NOMO-1 treated with DMSO at 0.1 percent for 48 hours (cell line): ENCODE measurements around the gene LRP6.

ENCODE experiments used
- DNase-seq: peaks from one replicate; lab custom pipeline; 2025; ENCODE audit not compliant: unreplicated experiment; lab: John Stamatoyannopoulos, UW

Gene LRP6

DNA sequence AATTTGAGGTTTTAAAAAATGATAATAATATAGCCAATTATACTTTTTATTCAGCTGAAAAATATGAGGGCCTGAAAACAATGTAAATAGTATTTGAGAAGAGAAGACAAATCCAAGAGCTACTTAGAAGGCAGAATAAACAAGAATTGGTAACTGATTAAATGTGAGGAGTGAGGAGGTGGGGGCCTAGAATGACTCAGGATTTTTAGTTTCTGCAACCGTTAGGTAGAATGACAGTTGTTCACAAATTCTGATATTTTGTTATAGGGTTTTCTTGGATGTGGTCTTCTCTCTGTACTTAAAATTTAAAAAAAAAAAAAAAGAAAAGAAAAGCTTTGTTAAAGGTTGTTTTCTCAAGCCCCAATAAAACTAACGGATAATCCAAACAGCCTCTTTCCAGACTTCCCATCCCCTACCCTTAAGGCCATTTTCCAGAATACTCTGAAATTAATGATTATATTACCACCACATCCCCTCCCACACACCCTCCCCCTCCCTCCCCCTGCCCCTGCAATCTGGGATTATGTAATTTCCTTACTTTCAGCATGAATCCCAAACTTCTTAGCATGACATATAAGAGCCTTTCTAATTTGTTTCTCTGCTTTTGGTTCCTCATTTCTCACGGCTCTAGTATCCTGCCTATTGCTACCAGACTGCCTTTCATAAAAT, 50.4 kb downstream of the LRP6 start:
- DNase-seq = peak; percentile 69

DNA sequence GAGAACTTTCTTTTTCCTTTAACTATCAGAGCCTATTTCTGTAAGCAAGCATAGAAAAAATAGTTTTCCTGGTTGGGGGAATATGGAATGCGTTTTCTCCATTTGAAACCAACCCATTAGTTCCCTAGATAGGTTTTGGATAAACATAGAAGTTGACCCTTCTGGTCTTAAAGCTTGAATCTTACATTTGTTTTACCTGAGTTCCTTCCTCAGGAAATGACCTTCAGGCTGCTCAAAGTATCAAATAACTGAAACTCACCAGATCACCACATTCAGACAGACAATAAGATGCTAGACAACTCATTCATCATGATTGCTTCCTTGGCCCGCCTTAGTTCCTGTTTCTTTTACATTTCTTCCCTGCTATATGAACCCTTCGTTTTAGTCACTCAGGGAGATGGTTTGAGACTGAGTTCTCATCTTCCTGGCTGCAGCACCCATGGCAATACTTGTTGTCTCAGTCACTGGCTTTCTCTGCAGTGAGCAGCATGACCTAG, 52.2 kb downstream of the LRP6 start:
- DNase-seq = peak; percentile 42

DNA sequence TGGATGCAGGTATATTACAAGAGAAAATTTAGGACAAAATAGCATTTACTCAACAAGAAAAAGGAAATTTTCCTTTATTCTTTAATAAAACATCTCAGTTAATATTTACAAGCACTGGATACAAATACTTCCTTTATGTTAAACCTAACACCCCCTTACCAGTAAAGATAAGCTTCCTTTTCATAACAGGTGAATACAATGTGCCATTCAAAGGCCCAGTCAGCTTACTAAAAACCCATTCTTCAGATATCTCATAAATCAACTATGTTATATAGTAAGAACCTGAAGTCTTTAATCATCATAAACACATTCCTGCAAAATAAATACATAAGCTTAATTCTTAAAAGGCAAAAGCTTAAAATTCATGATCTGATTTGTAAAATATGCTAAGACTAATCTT, 52.6 kb downstream of the LRP6 start:
- DNase-seq = no peak

DNA sequence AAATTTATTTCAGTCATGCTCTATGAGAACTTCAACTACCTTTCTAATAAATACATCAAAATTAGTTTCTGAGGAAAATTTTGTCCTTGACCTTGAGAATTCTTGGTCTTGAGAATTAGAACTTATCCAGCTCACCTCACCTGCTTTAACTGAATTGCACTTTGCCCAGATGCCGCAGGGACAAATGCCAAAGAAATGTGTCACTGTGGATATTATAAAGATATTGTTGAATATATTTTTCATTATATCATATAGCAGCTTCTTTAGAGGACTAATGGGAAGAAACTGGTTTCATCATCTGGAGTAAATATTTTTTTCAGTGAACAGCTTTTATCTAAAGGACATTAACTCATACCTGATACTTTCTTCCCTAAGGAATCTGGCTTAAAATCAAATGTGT, 54.1 kb downstream of the LRP6 start:
- no peak for DNase-seq

DNA sequence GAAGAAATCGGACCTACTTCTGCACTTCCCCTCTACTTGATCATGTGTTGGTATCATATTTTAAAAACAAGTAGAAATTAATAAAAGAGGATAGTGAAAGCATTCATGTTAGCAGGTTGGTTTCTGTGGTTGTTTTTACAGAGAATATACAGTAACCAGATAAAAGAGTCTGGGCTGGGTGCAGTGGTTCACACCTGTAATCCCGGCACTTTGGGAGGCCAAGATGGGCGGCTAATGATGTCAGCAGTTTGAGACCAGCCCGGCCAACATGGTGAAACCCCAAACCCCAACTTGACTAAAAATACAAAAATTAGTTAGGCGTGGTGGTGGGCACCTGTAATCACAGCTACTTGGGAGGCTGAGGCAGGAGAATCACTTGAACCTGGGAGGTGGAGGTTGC, 55.9 kb downstream of the LRP6 start:
- DNase-seq = no peak

DNA sequence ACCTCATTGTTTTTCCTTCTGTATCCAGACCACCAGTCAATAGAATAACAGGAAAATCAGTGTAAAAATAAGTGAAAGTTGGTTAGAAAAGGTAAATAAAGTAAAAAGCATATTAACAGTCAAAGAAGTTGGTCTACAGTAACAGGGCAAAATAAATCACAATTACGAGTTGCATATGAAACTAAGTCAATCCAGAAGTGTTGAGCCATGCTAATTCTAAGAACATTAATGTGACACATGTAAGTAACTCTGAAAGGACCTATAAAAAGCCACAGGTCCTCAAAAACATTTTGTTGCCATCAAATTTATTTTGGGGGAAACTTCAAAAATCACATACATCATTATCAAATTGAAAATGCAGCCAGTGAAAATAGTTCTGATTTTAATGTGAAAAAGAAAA, 56.4 kb downstream of the LRP6 start:
- DNase-seq = no peak

DNA sequence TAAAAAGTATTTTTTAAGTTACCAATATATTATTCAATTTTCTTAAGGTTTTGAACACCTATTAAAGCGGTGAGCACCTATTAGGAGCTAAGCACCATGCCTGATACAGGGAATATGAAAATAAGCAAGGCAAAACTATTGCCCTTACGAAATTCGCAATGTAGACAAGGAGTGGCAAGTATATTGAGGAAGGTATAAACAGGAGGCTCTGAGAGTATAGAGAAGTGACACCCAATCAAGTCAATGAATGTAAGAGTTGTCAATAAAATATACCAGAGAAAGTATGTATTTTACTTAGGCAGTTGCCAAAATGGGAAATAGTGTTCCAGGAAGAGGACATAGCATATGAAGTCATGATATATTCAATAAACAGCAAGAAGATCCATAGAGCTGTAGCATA, 57.2 kb downstream of the LRP6 start:
- DNase-seq = no peak

DNA sequence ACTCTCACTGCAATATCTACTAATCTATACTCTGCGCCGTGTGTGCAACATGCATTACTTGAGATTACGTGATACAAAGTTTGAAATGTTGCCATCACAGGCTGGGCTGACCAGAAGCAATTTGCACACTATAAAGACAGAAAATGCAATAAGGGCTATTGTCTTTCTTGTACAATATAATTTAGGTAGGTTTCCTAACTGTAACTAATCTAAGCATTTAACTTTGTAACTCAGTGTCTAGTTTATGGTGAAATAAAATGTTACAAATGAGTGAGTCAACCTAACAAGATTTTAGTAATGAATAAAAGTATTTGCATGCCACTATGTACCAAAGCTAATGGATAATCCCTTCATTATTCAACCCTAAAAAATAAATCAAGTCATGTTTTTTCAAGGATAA, 57.8 kb downstream of the LRP6 start:
- no peak for DNase-seq

DNA sequence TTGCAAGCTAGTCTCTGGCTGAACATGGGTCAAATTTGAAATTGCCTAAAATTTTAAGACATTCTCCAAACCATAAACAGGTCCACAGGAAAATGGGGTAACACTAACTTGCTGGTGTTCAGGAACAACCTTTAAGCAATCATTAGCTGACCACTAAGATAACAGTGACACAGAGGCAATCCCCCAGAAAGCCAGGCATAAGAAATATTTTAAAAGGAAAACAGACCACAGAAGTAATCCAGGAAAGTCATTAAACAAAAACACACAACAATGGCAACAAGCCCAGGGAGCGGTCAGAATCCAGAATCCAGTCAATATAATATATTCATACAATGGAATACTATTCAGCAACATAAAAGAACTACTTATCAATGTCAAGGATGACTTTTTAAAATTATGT, 59.1 kb downstream of the LRP6 start:
- DNase-seq = no peak

DNA sequence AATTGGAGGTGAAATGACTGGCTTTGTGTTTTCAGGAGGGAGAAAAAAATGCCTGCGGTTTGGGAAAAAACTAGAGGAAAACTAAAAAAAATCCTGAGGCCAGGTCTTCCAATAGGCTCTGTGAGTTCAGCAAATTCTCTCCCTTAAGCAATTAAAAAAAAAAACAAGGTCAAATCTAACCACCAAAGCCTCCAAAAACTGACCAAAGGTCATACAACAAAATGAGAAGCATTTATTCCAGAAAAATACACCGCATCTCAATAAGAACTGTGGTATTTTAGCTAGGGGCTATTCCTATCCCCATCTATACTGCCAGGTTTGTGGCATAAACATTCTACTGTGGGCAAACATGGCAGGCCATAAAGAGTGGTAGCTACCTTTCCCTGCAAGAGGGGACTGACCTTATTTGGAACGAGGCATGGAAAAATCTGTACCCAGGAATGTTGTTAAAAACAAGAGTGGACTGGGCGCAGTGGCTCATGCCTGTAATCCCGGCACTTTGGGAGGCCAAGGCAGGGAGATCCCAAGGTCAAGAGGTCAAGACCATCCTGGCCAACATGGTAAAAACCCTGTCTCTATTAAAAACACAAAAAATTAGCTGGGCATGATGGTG, 60.0 kb downstream of the LRP6 start:
- DNase-seq = no peak

DNA sequence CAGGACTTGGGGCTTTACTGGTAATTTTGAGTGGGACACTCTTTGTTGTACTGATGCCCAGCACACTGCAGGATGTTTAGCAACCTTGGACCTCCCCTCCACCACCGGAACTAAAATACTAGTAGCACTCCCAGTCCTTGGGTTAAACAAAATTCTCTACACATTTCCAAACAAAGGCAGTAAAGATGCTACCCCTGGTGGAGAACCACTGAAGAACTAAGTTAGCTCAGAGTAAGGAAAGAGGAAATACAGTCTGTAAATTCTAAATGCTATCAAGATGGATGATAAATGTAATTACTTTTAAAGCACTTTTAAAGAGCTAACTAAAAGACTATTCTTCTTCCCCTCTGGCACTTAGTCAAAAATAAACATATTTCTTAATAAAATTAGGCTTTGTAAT, 64.1 kb downstream of the LRP6 start:
- no peak for DNase-seq

DNA sequence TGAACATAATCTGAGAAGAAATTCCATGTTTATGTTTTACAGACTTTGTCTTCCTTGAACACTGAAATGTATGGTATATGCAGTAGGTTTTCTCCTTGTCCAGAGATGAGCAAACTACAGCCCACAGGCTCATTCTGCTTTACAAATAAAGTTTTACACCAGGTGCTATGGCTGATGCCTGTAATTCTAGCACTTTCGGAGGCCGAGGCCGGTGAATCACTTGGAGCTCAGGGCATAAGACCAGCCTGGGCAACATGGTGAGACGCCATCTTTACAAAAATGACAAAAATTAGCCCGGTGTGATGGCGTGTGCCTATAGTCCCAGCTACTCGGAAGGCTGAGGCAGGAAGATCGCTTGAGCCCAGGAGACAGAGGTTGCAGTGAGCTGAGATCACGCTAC, 64.7 kb downstream of the LRP6 start:
- DNase-seq = no peak

DNA sequence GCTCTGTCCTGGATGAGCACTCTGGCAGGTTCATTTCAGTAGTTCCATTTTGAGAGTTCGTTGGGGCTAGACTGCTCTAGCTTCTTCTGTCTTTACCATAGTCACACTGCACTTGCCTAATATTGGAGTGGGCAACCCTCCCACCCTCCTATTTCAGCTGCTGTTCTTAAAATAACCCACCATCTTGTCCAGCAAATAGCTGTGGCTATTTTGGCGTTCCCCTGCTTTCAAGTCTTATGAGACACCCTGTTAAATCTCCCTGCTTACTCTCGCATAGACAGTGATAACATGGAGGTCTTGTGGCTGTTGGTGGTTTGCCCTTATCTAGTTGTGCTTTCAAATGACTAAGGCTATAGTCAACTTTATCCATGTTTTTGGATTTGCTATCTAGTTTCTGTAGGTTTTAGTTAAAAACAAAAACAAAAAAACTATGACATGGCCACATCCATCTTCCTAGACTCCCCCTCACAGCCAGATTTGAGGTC, 65.5 kb downstream of the LRP6 start:
- DNase-seq = no peak

DNA sequence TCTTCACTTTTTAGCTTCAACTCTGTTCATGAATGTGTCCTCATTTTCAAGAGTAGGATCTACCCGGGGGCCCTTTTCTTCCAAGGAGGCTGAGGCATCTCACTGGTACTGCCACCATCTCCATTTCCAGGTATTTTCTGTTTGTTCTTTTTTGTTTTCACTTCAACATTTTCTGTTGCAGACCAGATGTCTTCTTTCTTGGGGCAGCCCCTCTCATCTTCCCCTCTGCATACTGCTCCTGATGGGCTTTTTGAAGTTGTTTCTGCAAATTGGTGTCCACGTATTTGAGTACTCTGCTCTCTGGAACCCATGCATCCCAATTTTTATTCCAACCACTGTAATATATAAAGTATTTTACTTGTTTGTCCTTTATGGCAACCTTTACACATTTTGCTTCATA, 66.5 kb downstream of the LRP6 start:
- no peak for DNase-seq

DNA sequence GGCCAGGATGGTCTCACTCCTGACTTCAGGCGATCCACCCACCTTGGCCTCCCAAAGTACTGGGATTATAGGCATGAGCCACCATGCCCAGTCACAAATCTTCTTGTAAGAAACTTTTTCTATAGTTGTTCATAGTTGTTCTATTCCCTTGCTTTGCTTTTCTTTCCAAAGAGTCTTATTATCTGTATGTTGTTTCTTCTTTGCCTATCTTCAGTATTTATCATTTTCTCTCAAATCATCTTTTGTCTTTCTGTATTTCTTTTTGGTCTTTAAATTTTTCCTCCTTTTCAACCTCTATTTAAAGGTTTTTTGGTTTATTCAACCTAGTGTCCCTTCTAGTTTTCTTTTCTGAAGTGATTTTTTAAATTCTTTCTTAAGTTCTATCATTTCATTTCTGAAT, 68.7 kb downstream of the LRP6 start:
- DNase-seq = no peak

DNA sequence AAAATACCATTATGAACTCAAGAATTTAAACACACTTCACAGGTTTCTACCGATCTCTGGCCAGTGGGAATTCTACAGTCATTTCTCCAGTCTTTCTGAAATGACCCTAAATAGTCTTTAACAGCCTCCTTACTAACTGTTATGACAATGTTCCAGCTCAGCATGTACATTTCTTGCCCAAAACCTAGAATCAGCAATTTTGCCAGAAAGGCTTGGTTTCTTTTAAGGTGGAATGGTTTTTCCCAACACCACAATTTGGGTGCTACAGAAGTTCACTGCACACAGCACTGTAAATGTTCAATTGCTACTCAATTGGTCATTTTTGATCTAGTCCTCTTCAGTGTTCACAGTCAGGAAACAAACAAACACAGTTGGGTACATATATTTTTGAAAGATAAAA, 69.7 kb downstream of the LRP6 start:
- no peak for DNase-seq

DNA sequence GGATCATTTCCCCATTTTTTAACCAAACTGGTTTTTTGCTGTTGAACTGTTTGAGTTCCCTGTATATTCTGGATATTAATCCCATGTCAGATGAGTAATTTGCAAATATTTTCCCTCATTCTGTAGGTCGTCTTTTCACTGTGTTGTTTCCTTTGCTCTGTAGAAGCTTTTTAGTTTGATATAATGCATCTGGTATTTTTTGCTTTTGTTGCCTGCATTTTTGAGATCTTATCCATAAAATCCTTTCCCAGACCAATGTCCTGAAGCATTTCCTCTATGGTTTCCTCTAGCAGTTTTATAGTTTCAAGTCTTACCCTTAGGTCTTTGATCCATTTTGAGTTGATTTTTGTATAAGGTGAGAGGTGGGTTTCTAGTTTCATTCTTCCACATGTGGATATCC, 71.3 kb downstream of the LRP6 start:
- no peak for DNase-seq

DNA sequence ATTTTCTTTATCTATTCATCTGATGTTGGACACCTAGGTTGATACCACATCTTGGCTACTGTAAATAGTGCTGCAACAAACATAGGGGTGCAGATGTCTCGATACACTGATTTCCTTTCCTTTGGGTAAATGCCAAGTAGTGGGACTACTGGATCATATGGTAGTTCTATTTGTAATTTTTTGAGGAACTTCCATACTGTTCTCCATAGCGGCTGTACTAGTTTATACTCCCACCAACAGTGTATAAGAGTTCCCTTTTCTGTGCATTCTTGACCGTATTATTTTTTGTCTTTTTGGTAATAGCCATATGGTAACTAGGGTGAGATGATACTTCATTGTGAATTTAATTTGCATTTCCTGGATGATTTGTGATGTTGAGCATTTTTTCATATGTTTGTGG, 71.8 kb downstream of the LRP6 start:
- DNase-seq = no peak

DNA sequence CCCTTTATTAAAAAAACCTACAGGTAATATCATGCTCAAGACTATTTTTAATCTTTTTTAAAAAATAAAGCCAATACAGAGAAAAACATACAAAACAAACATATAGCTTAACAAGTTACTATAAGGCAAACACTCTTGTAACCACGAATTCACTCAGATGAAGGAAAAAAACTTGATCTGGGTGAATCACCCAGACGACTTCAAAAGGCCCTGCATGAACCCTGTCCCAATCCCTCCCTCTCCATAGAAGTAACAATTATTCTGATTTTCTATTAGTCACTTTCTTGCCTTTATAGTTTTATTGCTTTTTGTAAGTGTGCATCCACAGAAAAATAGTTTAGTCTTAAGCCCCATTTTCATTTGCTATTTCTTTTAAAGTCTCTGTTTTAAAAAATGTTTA, 72.6 kb downstream of the LRP6 start:
- no peak for DNase-seq

DNA sequence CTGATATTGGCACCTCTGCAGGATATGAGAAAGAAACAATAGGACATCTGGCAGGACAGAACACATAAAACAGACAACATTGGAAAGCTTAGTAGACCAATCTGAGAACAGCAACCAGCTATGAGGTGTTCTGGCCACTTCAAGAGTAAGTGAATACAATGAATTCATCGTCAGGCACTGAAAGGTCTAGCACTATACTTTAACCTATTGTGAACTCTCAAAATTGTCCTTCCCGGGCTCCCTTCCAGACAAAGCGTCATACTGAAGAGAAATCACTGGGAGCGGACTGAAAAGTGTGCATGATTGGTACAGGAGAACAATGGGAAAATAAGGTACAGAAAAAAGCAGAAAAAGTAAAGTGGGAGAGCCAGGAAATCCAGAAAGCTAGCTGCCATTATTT, 75.8 kb downstream of the LRP6 start:
- no peak for DNase-seq

DNA sequence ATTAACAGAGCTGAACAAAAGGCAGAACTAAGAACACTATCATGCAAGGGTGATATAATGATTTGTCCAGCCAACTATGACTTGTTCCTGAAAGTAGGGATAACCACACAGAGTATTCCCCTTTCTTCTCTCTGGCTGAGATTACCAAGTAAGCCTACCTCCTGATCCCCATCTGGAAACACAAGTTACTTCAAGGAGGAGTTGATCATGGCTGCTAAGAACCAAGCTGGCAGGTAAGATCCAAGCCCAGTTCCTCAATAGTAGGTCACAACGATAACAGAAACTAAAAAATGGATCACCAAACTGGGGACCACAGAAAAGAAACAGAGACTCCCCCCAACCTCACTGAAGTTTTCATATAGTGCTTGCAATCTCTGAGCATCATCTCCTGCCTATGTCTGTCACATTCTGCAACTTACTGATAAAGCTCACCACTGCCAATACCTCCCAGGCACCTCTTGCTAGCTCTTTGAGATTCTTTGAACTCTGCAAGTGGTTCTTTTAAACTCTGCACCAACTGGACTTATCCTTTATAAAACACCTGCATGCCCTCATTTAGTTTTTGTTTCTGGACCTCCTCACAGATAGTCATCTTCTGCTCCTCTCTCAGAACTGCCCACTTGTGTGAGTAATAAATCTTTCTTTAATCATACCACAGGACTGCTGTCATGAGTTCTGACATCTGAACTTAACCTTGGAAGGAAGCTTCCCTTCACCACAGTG, 76.6 kb downstream of the LRP6 start:
- DNase-seq = no peak

DNA sequence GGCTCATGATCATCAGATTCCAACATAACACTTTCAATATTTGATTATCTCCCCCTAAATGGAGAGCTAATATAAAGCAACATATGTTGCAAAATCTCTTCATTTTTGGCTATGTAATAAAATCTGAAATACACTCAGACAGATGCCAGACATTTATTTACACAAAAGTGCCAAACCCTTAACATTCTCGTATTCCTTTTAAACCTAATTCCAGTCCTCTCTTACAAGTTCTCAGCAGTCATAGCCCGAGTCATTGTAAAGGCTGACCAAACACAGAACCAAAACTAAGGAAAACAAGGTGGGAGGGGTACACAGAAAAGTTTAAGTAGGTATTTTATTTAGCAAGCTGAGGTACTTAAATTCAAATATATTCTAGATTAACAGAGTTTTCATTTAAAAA, 81.4 kb downstream of the LRP6 start:
- no peak for DNase-seq
